Measurements from ENCODE around the gene BEAN1.

GRCh38 chr16:66510298-66510697 lies 83.2 kb downstream of the BEAN1 start:
- no peak for TF ChIP-seq CTCF (IDR thresholded peaks at IDR 0.05)
- TF ChIP-seq POLR2A (IDR thresholded peaks at IDR 0.05): no peak
- no peak for TF ChIP-seq POLR2AphosphoS5 (IDR thresholded peaks at IDR 0.05)
